RWPE2 (cell line): ENCODE results near the gene CHN2.

ENCODE experiments used
- ATAC-seq: fragments of 200-7000 bp; cut with Tn5 transposase; 3 replicates; pipeline ENCODE4 v1.9.1; 2021; ENCODE audit warnings: low read depth
- DNase-seq: peaks from one replicate; pipeline ENCODE4 v3.0.0-alpha.2; 2020; ENCODE audit warnings: low spot score
- H3K27ac ChIP-seq: fragments of 450-650 bp; 2 replicates; pipeline ENCODE4 v1.5.1; 2017; ENCODE audit warnings: mild to moderate bottlenecking; ENCODE audit not compliant: poor library complexity, severe bottlenecking
- H3K27me3 ChIP-seq: fragments of 250-450 bp; sonication (Bioruptor Pico); 2 replicates; pipeline ENCODE4 v1.5.1; 2021; ENCODE audit warnings: mild to moderate bottlenecking, moderate library complexity; ENCODE audit not compliant: insufficient read depth, poor library complexity, severe bottlenecking
- H3K36me3 ChIP-seq: fragments of 250-450 bp; sonication (Bioruptor Pico); 2 replicates; pipeline ENCODE4 v1.5.1; 2020; ENCODE audit warnings: low read depth, mild to moderate bottlenecking, moderate library complexity
- H3K4me1 ChIP-seq: fragments of 250-450 bp; sonication (Bioruptor Pico); 2 replicates; pipeline ENCODE4 v1.5.1; 2021; ENCODE audit warnings: mild to moderate bottlenecking, moderate library complexity; ENCODE audit not compliant: insufficient read depth, poor library complexity, severe bottlenecking
- H3K4me3 ChIP-seq: fragments of 250-450 bp; sonication (Bioruptor Pico); 2 replicates; pipeline ENCODE4 v1.5.1; 2021; ENCODE audit warnings: mild to moderate bottlenecking, moderate library complexity; ENCODE audit not compliant: severe bottlenecking
- H3K9me3 ChIP-seq: fragments of 250-450 bp; sonication (Bioruptor Pico); 2 replicates; pipeline ENCODE4 v1.5.1; 2021; ENCODE audit warnings: mild to moderate bottlenecking, moderate library complexity; ENCODE audit not compliant: severe bottlenecking
- TF ChIP-seq, protein P1 (sequence below): fragments of 450-650 bp; IDR thresholded peaks from one replicate; pipeline ENCODE4 v1.5.1; 2017; ENCODE audit warnings: mild to moderate bottlenecking, moderate library complexity; ENCODE audit not compliant: poor library complexity, severe bottlenecking

Gene CHN2

DNA sequence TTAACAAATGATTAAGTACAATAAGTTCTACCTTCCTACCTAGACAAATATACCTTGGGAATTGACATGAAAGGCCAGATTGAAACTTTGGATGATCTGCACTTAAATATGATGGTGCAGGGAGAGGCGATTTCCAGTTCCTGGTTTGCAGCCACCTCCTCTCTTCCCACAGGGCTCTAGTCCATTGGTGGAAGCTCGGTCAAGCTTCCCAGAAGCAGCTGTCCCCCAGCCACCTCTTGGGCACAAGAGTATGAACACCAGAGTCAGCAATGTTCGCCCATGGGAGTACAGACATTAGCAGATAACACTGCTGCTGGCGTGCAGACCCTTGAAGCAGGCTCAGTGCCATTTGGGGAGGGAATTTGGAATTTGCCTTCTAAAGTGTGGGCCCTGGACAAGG is 46.8 kb upstream of the CHN2 start:
- no peak for ATAC-seq

DNA sequence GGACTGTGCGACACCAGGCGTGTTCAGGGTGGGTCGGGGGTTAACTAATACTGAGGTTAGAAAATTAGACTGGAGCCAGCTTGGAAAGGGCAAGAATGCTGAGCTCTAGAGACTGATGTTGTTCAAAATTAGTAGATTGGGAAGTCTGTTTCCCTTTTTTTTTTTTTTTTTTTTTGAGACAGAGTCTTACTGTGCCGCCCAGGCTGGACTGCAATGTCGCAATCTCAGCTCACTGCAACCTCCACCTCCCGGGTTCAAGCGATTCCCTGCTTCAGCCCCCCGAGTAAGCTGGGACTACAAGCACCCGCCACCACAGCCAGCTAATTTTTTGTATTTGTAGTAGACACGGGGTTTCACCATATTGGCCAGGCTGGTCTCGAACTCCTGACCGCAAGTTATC is 45.5 kb upstream of the CHN2 start:
- DNase-seq (no peak), ATAC-seq (no peak)
- TF ChIP-seq, protein P1, sequence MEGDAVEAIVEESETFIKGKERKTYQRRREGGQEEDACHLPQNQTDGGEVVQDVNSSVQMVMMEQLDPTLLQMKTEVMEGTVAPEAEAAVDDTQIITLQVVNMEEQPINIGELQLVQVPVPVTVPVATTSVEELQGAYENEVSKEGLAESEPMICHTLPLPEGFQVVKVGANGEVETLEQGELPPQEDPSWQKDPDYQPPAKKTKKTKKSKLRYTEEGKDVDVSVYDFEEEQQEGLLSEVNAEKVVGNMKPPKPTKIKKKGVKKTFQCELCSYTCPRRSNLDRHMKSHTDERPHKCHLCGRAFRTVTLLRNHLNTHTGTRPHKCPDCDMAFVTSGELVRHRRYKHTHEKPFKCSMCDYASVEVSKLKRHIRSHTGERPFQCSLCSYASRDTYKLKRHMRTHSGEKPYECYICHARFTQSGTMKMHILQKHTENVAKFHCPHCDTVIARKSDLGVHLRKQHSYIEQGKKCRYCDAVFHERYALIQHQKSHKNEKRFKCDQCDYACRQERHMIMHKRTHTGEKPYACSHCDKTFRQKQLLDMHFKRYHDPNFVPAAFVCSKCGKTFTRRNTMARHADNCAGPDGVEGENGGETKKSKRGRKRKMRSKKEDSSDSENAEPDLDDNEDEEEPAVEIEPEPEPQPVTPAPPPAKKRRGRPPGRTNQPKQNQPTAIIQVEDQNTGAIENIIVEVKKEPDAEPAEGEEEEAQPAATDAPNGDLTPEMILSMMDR: no peak
- H3K4me3 ChIP-seq: no peak overlapping the region
- no peaks in the 10 kb centered on the region for H3K9me3 ChIP-seq
- no peaks in the 10 kb centered on the region for H3K36me3 ChIP-seq
- H3K4me1 ChIP-seq: peaks cover 3% of the 10 kb centered on the region
- no peak overlapping the region for H3K27ac ChIP-seq
- no peaks in the 10 kb centered on the region for H3K27me3 ChIP-seq

More for the DNA sequence above, 46.8 kb upstream of the CHN2 start:
- no peaks in the 10 kb centered on the region for H3K36me3 ChIP-seq
- peaks cover 3% of the 10 kb centered on the region for H3K4me1 ChIP-seq
- no peak overlapping the region for H3K4me3 ChIP-seq
- H3K27ac ChIP-seq: no peak overlapping the region
- H3K27me3 ChIP-seq: no peaks in the 10 kb centered on the region
- no peak for DNase-seq
- TF ChIP-seq, protein P1: no peak
- H3K9me3 ChIP-seq: no peaks in the 10 kb centered on the region

DNA sequence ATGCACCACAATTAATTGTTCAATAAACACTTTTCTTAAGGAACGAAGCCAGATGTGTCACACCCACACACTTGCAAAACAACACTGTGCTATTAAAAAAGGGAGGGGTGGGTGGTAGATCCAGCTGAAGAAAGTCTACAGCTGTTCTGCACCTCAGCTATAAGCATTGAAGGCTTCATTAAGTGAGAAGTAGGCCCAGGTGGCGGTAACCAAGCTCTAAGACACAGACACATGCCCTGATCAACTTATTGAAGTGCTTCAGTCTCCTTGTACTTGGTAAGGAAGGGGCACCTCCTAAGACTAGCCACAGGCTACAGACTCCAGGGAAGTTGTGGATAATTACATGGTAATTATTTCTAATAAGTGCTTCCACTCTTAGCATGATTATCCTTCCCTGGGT is 43.7 kb upstream of the CHN2 start:
- H3K36me3 ChIP-seq: no peaks in the 10 kb centered on the region
- DNase-seq: no peak
- H3K4me1 ChIP-seq: peaks cover 3% of the 10 kb centered on the region
- H3K27me3 ChIP-seq: no peaks in the 10 kb centered on the region
- no peak overlapping the region for H3K27ac ChIP-seq
- H3K9me3 ChIP-seq: no peaks in the 10 kb centered on the region
- TF ChIP-seq, protein P1: no peak
- H3K4me3 ChIP-seq: no peak overlapping the region
- ATAC-seq: no peak

DNA sequence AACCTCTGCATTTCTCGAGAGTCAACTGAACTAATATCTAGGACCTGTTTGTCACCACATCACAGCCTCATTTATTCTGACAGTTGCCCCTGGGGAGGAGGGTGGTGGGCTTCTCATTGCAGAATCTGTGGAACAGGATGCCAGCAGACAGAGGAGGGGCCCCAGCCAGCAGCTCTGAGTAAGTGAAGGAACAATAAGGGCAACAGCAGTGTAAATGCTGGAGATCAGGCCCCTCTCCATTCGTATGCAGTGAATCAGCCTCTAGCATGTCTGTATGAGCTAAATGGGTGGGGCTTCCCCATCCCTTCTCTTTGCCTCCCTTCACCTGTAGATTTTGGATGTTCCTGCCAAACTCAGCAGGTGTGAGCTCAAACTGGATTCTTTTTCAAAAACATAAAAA is 40.5 kb upstream of the CHN2 start:
- ATAC-seq: no peak
- DNase-seq: no peak
- no peaks in the 10 kb centered on the region for H3K4me1 ChIP-seq
- no peaks in the 10 kb centered on the region for H3K36me3 ChIP-seq
- TF ChIP-seq, protein P1: no peak
- no peaks in the 10 kb centered on the region for H3K27me3 ChIP-seq
- no peak overlapping the region for H3K4me3 ChIP-seq
- H3K27ac ChIP-seq: no peak overlapping the region
- H3K9me3 ChIP-seq: no peaks in the 10 kb centered on the region

DNA sequence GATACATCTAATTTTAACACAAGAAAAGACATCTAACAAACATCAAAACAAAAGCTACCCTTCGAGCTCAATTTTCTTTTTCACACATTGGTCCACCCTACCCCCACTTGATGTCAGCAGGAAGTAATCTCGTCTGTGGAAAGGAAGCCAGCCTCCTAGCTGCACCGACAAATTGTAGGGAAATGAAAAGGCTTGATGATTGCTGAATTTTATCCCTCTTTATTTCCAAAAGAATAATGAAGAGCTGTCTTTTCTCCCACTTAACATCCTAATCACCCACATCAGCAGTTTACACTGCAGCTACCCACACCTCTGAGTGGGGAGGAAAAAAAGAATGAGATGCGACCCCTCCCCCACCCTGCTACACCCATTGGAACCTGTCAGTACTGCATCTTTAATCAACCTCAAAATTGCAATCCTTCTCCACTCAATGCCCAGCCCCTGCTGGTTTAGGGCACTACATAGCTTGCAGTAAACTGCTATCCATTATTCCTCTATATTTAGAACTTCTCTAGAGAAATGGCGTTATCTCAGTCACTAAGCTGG is 37.6 kb upstream of the CHN2 start:
- no peaks in the 10 kb centered on the region for H3K4me1 ChIP-seq
- no peak overlapping the region for H3K4me3 ChIP-seq
- no peaks in the 10 kb centered on the region for H3K9me3 ChIP-seq
- H3K36me3 ChIP-seq: no peaks in the 10 kb centered on the region
- ATAC-seq (no peak), DNase-seq (no peak)
- no peaks in the 10 kb centered on the region for H3K27me3 ChIP-seq
- TF ChIP-seq, protein P1: no peak
- H3K27ac ChIP-seq: no peak overlapping the region
